Glomerular visceral epithelial cell (primary cell): ENCODE data around the gene ACVR2B.
"Not testable (repeated sequence)": the region's sequence is repeated elsewhere in the genome, so short reads cannot be mapped to it uniquely, and the experiment has no call there.

ENCODE experiments used
- DNase-seq: peaks from one replicate; pipeline ENCODE4 v3.0.0-alpha.2; 2016; ENCODE audit errors: extremely low spot score

The ACVR2B gene

GRCh38 chr3:38453075-38453912 is at the start of gene ACVR2B:
ACVR2B (plus strand) TSS chr3:38453890; CDS start chr3:38454323, 433 bp downstream.
- DNase-seq, result peak; percentile 84

DNA sequence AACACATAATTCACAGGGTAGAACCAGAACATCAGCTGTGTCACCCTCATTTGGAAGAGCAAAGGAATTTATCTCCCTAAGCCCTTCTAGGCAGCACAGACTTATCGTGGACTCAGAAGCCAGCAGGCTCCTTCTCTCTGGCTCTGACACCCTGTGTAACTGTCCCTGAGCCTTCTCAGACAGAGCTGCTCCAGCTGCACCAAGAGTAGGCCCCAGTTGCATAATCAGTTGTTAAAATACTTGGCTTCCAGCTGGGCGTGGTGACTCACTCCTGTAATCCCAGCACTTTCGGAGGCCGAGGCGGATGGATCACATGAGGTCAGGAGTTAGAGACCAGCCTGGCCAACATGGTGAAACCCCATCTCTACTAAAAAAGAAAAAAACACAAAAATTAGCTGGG is 49.4 kb upstream of the ACVR2B start:
- DNase-seq, result no peak

GRCh38 chr3:38411591-38411990 is 42.1 kb upstream of the ACVR2B start:
- DNase-seq, result no peak

DNA sequence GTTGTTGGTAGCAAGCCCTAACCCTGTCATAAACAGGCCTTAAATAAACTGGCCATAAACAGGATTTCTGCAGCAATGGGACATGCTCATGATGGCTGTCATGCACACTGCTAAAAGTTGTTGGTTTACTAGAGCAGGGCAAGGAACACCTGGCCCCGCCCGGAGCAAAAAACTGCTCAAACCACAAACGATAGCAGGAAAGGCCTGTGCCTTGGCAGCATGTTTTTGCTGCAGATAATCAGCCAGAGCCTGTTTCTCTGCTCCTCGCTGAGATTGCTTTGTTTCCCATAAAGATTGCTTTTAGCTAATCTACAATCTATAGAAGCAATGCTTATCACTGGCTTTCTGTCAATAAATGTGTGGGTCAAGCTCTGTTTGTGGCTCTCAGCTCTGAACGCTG is 32.9 kb upstream of the ACVR2B start:
- not testable (repeated sequence) for DNase-seq

- no peak for DNase-seq
Observed at GRCh38 chr3:38421679-38422336, 31.9 kb upstream of the ACVR2B start.

DNA sequence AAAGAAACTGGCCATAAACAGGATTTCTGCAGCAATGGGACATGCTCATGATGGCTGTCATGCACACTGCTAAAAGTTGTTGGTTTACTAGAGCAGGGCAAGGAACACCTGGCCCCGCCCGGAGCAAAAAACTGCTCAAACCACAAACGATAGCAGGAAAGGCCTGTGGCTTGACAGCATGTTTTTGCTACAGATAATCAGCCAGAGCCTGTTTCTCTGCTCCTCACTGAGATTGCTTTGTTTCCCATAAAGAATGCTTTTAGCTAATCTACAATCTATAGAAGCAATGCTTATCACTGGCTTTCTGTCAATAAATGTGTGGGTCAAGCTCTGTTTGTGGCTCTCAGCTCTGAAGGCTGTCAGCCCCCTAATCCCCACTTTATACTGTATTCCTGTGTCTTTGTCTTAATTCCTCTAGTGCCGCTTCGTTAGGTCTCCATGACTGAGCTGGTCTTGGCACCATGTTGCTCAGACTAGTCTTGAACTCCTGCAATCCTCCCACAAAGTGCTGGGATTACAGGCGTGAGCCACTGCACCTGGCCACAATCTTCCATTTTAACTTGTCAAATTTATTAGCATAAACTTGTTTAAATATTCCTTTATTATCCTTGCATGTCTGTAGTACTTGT is 26.8 kb upstream of the ACVR2B start:
- not testable (repeated sequence) for DNase-seq

GRCh38 chr3:38432871-38433658 is 20.6 kb upstream of the ACVR2B start:
- not testable (repeated sequence) for DNase-seq

GRCh38 chr3:38433661-38434060 is 20.0 kb upstream of the ACVR2B start:
- not testable (repeated sequence) for DNase-seq

DNA sequence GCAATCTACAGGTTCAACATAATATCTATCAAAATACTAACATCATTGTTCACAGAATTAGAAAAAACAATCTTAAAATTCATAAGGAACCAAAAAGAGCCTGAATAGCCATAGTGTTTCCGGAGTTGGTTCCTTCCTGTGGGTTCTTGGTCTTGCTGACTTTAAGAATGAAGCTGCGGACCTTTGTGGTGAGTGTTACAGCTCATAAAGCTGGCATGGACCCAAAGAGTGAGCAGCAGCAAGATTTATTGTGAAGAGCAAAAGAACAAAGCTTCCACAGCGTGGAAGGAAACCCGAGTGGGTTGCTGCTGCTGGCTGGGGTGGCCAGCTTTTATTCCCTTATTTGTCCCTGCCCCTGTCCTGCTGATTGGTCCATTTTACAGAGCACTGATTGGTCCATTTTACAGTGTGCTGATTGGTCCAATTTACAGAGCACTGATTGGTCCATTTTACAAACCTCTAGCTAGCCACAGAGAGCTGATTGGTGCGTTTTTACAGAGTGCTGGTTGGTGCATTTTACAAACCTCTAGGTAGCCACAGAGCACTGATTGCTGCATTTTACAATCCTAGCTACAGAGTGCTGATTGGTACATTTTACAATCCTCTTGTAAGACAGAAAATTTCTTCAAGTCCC is 15.1 kb upstream of the ACVR2B start:
- peak; percentile 61 for DNase-seq

GRCh38 chr3:38443205-38443604 is 10.5 kb upstream of the ACVR2B start:
- not testable (repeated sequence) for DNase-seq

DNA sequence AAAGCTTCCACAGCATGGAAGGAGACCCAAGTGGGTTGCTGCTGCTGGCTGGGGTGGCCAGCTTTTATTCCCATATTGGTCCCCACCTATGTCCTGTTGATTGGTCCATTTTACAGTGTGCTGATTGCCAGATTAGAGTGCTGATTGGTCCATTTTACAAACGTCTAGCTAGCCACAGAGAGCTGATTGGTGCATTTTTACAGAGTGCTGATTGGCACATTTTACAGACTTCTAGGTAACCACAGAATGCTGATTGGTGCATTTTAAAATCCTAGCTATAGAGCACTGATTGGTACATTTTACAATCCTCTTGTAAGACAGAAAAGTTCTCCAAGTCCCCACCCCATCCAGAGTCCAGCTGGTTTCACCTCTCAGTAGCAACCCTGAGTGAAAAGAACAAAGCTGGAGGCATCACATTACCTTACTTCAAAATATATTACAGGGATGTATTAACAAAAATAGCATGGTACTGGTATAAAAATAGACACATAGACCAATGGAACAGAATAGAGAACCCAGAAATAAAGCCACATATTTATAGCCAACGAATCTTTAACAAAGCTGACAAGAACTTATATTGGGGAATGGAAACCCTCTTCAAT is 7.5 kb upstream of the ACVR2B start:
- no peak for DNase-seq

DNA sequence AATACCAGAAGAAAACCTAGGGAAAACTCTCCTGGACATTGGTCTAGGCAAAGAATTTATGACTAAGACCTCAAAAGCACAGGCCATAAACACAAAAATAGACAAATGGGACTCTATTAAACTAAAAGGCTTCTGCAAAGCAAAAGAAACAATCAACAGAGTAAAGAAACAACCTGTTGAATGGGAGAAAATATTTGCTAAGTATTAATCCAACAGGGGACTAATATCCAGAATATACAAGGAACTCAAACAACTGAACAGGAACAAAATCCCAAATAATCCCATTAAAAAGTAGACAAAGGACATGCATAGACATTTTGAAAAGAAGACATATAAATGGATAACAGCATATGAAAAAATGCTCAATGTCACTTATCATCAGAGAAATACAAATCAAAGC is 6.9 kb upstream of the ACVR2B start:
- DNase-seq, result no peak

- DNase-seq, result no peak
Observed at GRCh38 chr3:38450853-38451252, 2.8 kb upstream of the ACVR2B start.

- no peak for DNase-seq
Observed at GRCh38 chr3:38453913-38454177, 155 bp downstream of the ACVR2B start.

DNA sequence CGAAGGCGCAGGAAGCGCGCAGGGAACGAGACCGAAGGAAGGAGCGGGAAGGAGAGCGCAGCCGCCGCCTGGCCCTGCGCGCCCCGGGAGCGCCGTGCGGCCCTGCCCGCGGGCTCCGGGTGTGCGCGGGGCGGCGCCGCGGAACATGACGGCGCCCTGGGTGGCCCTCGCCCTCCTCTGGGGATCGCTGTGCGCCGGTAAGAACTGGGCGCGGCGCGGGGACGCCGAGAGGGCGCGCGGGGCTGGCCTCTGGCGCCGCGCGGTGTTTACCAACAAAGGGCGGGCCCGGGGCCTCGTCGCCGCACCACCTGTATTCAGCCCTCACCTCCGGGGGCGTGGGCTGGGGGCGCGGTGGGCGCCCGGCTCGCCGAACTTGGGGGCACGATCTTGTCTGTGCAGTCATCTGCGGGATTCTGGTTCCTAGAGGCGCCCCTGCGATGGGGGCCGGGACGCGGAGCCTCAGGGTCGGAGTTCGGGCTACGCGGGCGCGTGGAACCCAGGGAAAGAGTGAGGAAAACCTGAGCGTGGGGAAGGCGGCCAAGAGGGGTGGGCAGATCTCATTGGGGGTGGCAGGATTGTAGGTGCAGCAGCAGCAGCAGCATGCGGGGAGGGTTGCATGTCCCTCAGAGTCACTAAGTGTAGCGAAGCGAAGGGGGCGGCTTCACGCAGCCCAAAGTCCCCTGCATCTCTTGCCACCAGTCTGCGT is 641 bp downstream of the ACVR2B start:
- DNase-seq, result peak; percentile 24

GRCh38 chr3:38454884-38455638 is 1.4 kb downstream of the ACVR2B start:
- DNase-seq, result peak; percentile 75

DNA sequence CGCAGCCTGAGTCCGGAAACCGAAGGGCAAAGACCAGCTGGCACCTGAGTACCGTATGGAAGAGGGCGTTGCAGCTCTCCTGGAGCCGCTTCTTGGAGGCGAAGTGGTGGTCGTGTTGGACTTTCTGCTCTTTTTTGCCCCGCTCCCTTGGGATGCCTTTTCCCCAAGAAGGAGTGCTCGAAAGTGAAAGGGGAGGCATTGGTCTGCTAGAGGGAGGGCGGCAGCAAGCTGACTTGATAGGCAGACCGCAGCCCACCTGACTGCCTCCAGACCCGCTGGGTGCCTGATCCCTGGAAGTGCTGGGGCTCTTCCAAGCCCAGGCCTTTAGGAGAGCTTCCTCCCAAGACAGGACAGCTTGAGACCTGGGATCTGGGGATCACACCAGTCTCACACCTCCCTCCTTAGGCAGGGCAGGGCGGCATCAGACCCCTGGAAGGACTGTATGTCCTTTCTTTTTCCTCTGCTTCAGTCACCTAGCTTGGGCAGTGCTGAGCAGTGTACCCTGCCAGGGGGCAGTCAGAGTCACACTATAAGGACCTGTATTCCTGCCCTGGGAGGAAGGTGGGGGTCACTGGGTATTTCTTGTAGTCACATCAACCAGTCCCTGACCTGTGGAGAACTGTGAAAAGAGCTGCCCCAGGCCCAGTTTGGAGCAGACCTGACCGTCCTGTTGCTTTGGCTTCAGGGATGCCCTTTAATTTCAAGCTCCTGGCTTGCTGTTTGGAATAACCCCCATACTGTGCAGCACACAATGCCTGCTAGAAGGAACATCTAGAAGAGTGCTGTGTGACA is 2.1 kb downstream of the ACVR2B start:
- no peak for DNase-seq

GRCh38 chr3:38457111-38458003 is 3.7 kb downstream of the ACVR2B start:
- DNase-seq, result no peak
